ENCODE results near the gene INSIG1. TPM values are rescaled to one million over a fixed set of nuclear protein-coding genes. Genes with fewer than 3 reads are reported as not detected.
A peak's percentile ranks its signal among the peaks of the same experiment; 100 is the strongest.

The INSIG1 gene
- total RNA-seq, 1 experiment from 2014 or later = 32.3 TPM

DNA sequence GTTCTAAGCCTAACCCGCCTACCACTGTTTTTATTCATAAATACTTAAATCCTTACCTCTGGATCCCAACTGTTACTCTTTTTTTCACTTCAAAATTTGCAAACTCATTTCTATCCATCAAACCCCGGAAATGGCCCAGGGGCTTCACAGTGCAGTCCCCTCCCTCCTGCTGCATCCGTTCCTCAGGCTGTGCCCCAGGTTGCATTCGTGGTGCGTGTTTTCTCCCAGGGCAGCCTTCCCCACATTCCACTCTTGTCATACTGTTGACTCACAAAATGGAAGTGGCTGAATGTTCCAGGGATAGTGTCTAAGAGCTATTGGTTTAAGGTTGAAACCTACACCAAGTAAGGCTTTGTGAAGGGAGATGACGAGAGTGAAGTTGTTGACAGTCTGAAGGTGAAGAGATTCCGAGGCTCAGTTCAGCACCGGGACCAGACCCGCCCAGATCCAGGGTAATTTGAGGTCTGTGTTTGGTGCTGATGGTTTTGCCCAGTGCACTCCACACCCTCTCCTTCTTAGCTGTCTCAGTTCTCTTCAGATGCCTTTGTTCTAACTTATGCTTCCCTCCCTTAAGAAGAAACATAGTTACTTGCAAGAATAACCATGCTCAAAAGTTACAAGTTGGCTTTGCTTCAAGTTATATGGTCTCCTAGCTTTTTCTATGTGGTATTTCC lies 7.7 kb downstream of the INSIG1 start:
- TF ChIP-seq, protein P1, sequence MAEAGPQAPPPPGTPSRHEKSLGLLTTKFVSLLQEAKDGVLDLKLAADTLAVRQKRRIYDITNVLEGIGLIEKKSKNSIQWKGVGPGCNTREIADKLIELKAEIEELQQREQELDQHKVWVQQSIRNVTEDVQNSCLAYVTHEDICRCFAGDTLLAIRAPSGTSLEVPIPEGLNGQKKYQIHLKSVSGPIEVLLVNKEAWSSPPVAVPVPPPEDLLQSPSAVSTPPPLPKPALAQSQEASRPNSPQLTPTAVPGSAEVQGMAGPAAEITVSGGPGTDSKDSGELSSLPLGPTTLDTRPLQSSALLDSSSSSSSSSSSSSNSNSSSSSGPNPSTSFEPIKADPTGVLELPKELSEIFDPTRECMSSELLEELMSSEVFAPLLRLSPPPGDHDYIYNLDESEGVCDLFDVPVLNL (CRISPR knock-in tag; IDR thresholded peaks at IDR 0.05; ENCODE audit: borderline replicate concordance, low read depth) = no peak
- TF ChIP-seq CREM (CRISPR knock-in tag; IDR thresholded peaks at IDR 0.05) = no peak
- no peak for TF ChIP-seq ZNF263 (CRISPR knock-in tag; IDR thresholded peaks at IDR 0.05; ENCODE audit: low read depth)
- TF ChIP-seq, protein P2, sequence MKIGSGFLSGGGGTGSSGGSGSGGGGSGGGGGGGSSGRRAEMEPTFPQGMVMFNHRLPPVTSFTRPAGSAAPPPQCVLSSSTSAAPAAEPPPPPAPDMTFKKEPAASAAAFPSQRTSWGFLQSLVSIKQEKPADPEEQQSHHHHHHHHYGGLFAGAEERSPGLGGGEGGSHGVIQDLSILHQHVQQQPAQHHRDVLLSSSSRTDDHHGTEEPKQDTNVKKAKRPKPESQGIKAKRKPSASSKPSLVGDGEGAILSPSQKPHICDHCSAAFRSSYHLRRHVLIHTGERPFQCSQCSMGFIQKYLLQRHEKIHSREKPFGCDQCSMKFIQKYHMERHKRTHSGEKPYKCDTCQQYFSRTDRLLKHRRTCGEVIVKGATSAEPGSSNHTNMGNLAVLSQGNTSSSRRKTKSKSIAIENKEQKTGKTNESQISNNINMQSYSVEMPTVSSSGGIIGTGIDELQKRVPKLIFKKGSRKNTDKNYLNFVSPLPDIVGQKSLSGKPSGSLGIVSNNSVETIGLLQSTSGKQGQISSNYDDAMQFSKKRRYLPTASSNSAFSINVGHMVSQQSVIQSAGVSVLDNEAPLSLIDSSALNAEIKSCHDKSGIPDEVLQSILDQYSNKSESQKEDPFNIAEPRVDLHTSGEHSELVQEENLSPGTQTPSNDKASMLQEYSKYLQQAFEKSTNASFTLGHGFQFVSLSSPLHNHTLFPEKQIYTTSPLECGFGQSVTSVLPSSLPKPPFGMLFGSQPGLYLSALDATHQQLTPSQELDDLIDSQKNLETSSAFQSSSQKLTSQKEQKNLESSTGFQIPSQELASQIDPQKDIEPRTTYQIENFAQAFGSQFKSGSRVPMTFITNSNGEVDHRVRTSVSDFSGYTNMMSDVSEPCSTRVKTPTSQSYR (CRISPR knock-in tag; IDR thresholded peaks at IDR 0.05) = no peak
- no peak for TF ChIP-seq ESRRA (CRISPR knock-in tag; IDR thresholded peaks at IDR 0.05; ENCODE audit: borderline replicate concordance)
- TF ChIP-seq, protein P3, sequence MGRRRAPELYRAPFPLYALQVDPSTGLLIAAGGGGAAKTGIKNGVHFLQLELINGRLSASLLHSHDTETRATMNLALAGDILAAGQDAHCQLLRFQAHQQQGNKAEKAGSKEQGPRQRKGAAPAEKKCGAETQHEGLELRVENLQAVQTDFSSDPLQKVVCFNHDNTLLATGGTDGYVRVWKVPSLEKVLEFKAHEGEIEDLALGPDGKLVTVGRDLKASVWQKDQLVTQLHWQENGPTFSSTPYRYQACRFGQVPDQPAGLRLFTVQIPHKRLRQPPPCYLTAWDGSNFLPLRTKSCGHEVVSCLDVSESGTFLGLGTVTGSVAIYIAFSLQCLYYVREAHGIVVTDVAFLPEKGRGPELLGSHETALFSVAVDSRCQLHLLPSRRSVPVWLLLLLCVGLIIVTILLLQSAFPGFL (CRISPR knock-in tag; IDR thresholded peaks at IDR 0.05; ENCODE audit: borderline replicate concordance) = no peak
- TF ChIP-seq, protein P4, sequence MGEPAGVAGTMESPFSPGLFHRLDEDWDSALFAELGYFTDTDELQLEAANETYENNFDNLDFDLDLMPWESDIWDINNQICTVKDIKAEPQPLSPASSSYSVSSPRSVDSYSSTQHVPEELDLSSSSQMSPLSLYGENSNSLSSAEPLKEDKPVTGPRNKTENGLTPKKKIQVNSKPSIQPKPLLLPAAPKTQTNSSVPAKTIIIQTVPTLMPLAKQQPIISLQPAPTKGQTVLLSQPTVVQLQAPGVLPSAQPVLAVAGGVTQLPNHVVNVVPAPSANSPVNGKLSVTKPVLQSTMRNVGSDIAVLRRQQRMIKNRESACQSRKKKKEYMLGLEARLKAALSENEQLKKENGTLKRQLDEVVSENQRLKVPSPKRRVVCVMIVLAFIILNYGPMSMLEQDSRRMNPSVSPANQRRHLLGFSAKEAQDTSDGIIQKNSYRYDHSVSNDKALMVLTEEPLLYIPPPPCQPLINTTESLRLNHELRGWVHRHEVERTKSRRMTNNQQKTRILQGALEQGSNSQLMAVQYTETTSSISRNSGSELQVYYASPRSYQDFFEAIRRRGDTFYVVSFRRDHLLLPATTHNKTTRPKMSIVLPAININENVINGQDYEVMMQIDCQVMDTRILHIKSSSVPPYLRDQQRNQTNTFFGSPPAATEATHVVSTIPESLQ (CRISPR knock-in tag; IDR thresholded peaks at IDR 0.05) = no peak
- TF ChIP-seq, protein P5, sequence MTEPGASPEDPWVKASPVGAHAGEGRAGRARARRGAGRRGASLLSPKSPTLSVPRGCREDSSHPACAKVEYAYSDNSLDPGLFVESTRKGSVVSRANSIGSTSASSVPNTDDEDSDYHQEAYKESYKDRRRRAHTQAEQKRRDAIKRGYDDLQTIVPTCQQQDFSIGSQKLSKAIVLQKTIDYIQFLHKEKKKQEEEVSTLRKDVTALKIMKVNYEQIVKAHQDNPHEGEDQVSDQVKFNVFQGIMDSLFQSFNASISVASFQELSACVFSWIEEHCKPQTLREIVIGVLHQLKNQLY (CRISPR knock-in tag; IDR thresholded peaks at IDR 0.05) = no peak
- TF ChIP-seq ZNF232 (CRISPR knock-in tag; IDR thresholded peaks at IDR 0.05) = no peak
- TF ChIP-seq, protein P6, sequence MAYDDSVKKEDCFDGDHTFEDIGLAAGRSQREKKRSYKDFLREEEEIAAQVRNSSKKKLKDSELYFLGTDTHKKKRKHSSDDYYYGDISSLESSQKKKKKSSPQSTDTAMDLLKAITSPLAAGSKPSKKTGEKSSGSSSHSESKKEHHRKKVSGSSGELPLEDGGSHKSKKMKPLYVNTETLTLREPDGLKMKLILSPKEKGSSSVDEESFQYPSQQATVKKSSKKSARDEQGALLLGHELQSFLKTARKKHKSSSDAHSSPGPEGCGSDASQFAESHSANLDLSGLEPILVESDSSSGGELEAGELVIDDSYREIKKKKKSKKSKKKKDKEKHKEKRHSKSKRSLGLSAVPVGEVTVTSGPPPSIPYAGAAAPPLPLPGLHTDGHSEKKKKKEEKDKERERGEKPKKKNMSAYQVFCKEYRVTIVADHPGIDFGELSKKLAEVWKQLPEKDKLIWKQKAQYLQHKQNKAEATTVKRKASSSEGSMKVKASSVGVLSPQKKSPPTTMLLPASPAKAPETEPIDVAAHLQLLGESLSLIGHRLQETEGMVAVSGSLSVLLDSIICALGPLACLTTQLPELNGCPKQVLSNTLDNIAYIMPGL (CRISPR knock-in tag; IDR thresholded peaks at IDR 0.05) = no peak
- no peak for TF ChIP-seq NFATC4 (CRISPR knock-in tag; IDR thresholded peaks at IDR 0.05)
- no peak for TF ChIP-seq OVOL2 (CRISPR knock-in tag; IDR thresholded peaks at IDR 0.05; ENCODE audit: borderline replicate concordance)
- ChIA-PET POLR2A (no interaction called here), CTCF (interaction anchor here (0.6 to 2.0 kb wide), 3 partner anchors 8 to 52 kb away, joined by 3 to 5 read pairs (median 5); partner anchors contain the start of gene INSIG1)
- H3K4me3 Mint-ChIP-seq = no peak overlapping the region
- ATAC-seq = peak; percentile 32; the same call in 1 of the 2 replicates
- peaks cover 30% of the 10 kb centered on the region for H3K4me1 Mint-ChIP-seq
- H3K27me3 Mint-ChIP-seq (ENCODE audit: low read depth) = no peaks in the 10 kb centered on the region
- DNase-seq (ENCODE audit: low spot score) = no peak
- peaks cover 70% of the 10 kb centered on the region for H3K36me3 Mint-ChIP-seq
- no peaks in the 10 kb centered on the region for H3K9me3 Mint-ChIP-seq
- H3K27ac Mint-ChIP-seq = peak overlapping the region; percentile 49

All from WTC11 (cell line).